GM10847 (cell line): ENCODE results near the gene SELENOI.

Source experiments
- POLR2A ChIP-seq: IDR thresholded peaks from 2 replicates; pipeline ENCODE4 v1.6.1; 2011; ENCODE audit not compliant: insufficient read length; ENCODE audit errors: extremely low read depth

Gene SELENOI

GRCh38 chr2:26317377-26318105, 28.4 kb upstream of the SELENOI start:
- no peak for TF ChIP-seq POLR2A

- no peak for TF ChIP-seq POLR2A
Observed at GRCh38 chr2:26318950-26319349, 27.0 kb upstream of the SELENOI start.

- TF ChIP-seq POLR2A, result no peak
Observed at GRCh38 chr2:26324903-26325302, 21.0 kb upstream of the SELENOI start.

GRCh38 chr2:26325851-26326250, 20.1 kb upstream of the SELENOI start:
- no peak for TF ChIP-seq POLR2A

GRCh38 chr2:26326514-26326913, 19.4 kb upstream of the SELENOI start:
- TF ChIP-seq POLR2A, result no peak

GRCh38 chr2:26327291-26328272, 18.4 kb upstream of the SELENOI start:
- no peak for TF ChIP-seq POLR2A

- TF ChIP-seq POLR2A, result no peak
Observed at GRCh38 chr2:26330114-26330549, 15.8 kb upstream of the SELENOI start.

- TF ChIP-seq POLR2A, result no peak
Observed at GRCh38 chr2:26330604-26331003, 15.3 kb upstream of the SELENOI start.

- no peak for TF ChIP-seq POLR2A
Observed at GRCh38 chr2:26333293-26333692, 12.7 kb upstream of the SELENOI start.

- no peak for TF ChIP-seq POLR2A
Observed at GRCh38 chr2:26335231-26335630, 10.7 kb upstream of the SELENOI start.

- TF ChIP-seq POLR2A, result no peak
Observed at GRCh38 chr2:26336719-26337118, 9.2 kb upstream of the SELENOI start.

- no peak for TF ChIP-seq POLR2A
Observed at GRCh38 chr2:26337298-26337697, 8.6 kb upstream of the SELENOI start.

- no peak for TF ChIP-seq POLR2A
Observed at GRCh38 chr2:26340831-26341230, 5.1 kb upstream of the SELENOI start.

- no peak for TF ChIP-seq POLR2A
Observed at GRCh38 chr2:26344581-26345282, 1.2 kb upstream of the SELENOI start.

- no peak for TF ChIP-seq POLR2A
Observed at GRCh38 chr2:26345283-26345544, 729 bp upstream of the SELENOI start.

- TF ChIP-seq POLR2A, result no peak
Observed at GRCh38 chr2:26346454-26347053, 611 bp downstream of the SELENOI start, which contains the start of gene ADGRF3. TSS of gene ADGRF3 (minus strand) at chr2:26346789. CDS start at chr2:26346234, 555 bp downstream.
